Measurements from ENCODE around the gene NR4A1. TPM values are rescaled to one million over a fixed set of nuclear protein-coding genes. Genes with fewer than 3 reads are reported as not detected.
A peak's percentile ranks its signal among the peaks of the same experiment; 100 is the strongest.

NR4A1 gene
- total and polyA plus RNA-seq, 10 of the 15 experiments (the other 5 are each of a cell fraction or from before 2014, with no cell fraction given): 0.05 to 7.9 (median 2.2) TPM; not detected in 1

- ChIA-PET RAD21 (ENCODE audit: unreplicated experiment) (interaction anchor here (1.6 kb wide), 1 partner anchor 36 kb away, joined by 6 read pairs; no protein-coding TSS in a partner anchor), SMC1A (ENCODE audit: uncharacterized antibody, unreplicated experiment) (interaction anchor here (1.3 to 1.7 kb wide), 2 partner anchors 10 to 35 kb away, joined by 3 to 6 read pairs; no protein-coding TSS in a partner anchor), CTCF (interaction anchor here (2.0 to 15.1 kb wide), 2 partner anchors 35 to 59 kb away, joined by 7 to 208 read pairs; no protein-coding TSS in a partner anchor), POLR2A (interaction anchor here (0.9 to 1.1 kb wide), 2 partner anchors 8 to 10 kb away, joined by 3 to 6 read pairs; partner anchors contain the start of gene NR4A1)
- Histone ChIP-seq H3K9ac (ENCODE audit: control insufficient read depth, insufficient read depth, low read length) (no peak overlapping the region), H3K9me3 (replicated peaks; ENCODE audit: control insufficient read depth, insufficient read depth, low read length) (no peaks in the 10 kb centered on the region), H3K27ac (ENCODE audit: control insufficient read depth, insufficient read depth) (no peak overlapping the region), H3K4me2 (ENCODE audit: control insufficient read depth, insufficient read depth) (no peak overlapping the region), H3K27me3 (replicated peaks in 1 of 2; ENCODE audit: control insufficient read depth in 2 of 2, insufficient read depth in 2 of 2, low read length in 1 of 2) (no peaks in the 10 kb centered on the region; a peak in 1 of 4 replicates), H3K4me3 (no peak overlapping the region), H3K36me3 (ENCODE audit: control insufficient read depth in 2 of 2, insufficient read depth in 2 of 2, low read length in 1 of 2) (no peaks in the 10 kb centered on the region; a peak in 1 of 4 replicates), H3K4me1 (ENCODE audit: control insufficient read depth, insufficient read depth, low read length) (no peaks in the 10 kb centered on the region), H4K20me1 (ENCODE audit: control insufficient read depth, insufficient read depth) (no peaks in the 10 kb centered on the region), H2AFZ (ENCODE audit: control insufficient read depth, low read depth, low read length) (no peak overlapping the region), H3K79me2 (ENCODE audit: control insufficient read depth, insufficient read depth, low read length) (no peaks in the 10 kb centered on the region)
- WGBS (ENCODE audit: insufficient coverage, insufficient replicate concordance, low lambda C conversion rate, missing lambda C conversion rate): 40% methylated on average over 14 of the region's 14 CpGs
- DNase-seq (ENCODE audit: low read depth, low spot score) (no peak), ATAC-seq (peak; percentile 1; the same call in 2 of the 3 replicates), FAIRE-seq (no peak)
- no TSS peak for BruUV-seq (replicated peaks)
- in situ Hi-C loops (cut with MboI) (no loop called here), intact Hi-C loops (cut with micrococcal nuclease; ENCODE audit: unreplicated experiment) (no loop called here)
- no peak for TF ChIP-seq PAX5 (IDR thresholded peaks at IDR 0.05; ENCODE audit: borderline replicate concordance, low read depth, low read length)
- no peak for TF ChIP-seq USF2 (IDR thresholded peaks at IDR 0.05; ENCODE audit: borderline replicate concordance, low read depth, low read length)
- TF ChIP-seq SKIL (IDR thresholded peaks at IDR 0.05; ENCODE audit: low read depth, poor library complexity, severe bottlenecking): no peak
- TF ChIP-seq NKRF (conservative IDR thresholded peaks at IDR 0.05): no peak
- TF ChIP-seq BHLHE40 (IDR thresholded peaks at IDR 0.05; ENCODE audit: borderline replicate concordance in 1 of 2, low read depth in 2 of 2, low read length in 1 of 2): no peak
- no peak for TF ChIP-seq CBFB (IDR thresholded peaks at IDR 0.05; ENCODE audit: low read depth)
- no peak for TF ChIP-seq FOXK2 (IDR thresholded peaks at IDR 0.05)
- no peak for TF ChIP-seq HDGF (IDR thresholded peaks at IDR 0.05)
- no peak for TF ChIP-seq PAX8 (IDR thresholded peaks at IDR 0.05)
- no peak for TF ChIP-seq BCL3 (IDR thresholded peaks at IDR 0.05; ENCODE audit: borderline replicate concordance, insufficient read depth, low read depth, low read length, poor library complexity, severe bottlenecking)
- no peak for TF ChIP-seq MTA2 (IDR thresholded peaks at IDR 0.05; ENCODE audit: low read depth)
- no peak for TF ChIP-seq ZBTB11 (CRISPR knock-in tag; IDR thresholded peaks at IDR 0.05)
These were observed 9.4 kb downstream of the NR4A1 start for GRCh38 chr12:52060498-52061177.
